Sigmoid colon (tissue), 7 donors: ENCODE results near the gene HSD17B12. TPM values are rescaled to one million over a fixed set of nuclear protein-coding genes. Genes with fewer than 3 reads are reported as not detected.

Experiments
- DNase-seq: peaks from one replicate; pipeline ENCODE4 v3.0.0-alpha.2; 2019
- H3K27ac ChIP-seq, 4 donors: fragments of 200-600 bp; sonication (generic); one replicate each; pipeline ENCODE4 v1.5.1; 2016 to 2019; ENCODE audit warnings: mild to moderate bottlenecking in 1 of 4
- H3K27me3 ChIP-seq, 3 donors: fragments of 200-600 bp; sonication (generic); one replicate each; pipeline ENCODE4 v1.5.1; 2019; ENCODE audit warnings: mild to moderate bottlenecking in 1 of 3
- H3K36me3 ChIP-seq, 4 donors: fragments of 200-600 bp; sonication (generic); one replicate each; pipeline ENCODE4 v1.5.1; 2016 to 2019
- H3K4me1 ChIP-seq, 4 donors: fragments of 200-600 bp; sonication (generic); one replicate each; pipeline ENCODE4 v1.5.1; 2017 to 2019
- H3K4me3 ChIP-seq, 4 donors: fragments of 200-600 bp; sonication (generic); one replicate each; pipeline ENCODE4 v1.5.1; 2017 to 2019; ENCODE audit warnings: mild to moderate bottlenecking in 2 of 4, moderate library complexity in 1 of 4
- H3K9me3 ChIP-seq, 4 donors: fragments of 200-600 bp in 3 of 4; sonication (generic) in 3 of 4; one replicate each; pipeline versions ENCODE4 v1.5.1 to v1.6.1; 2013 to 2019
- EP300 ChIP-seq, 4 donors: sonication (generic); formaldehyde crosslinking; IDR thresholded peaks; one replicate each; pipeline ENCODE4 v1.6.1; 2017; ENCODE audit warnings: antibody characterized with exemption in 4 of 4
- POLR2A ChIP-seq, 2 donors: fragments of 450-650 bp; IDR thresholded peaks; one replicate each; pipeline ENCODE4 v1.6.1; 2016; ENCODE audit warnings: antibody characterized with exemption in 2 of 2, mild to moderate bottlenecking in 2 of 2, moderate library complexity in 2 of 2
- POLR2AphosphoS5 ChIP-seq, 4 donors: sonication (generic); formaldehyde crosslinking; IDR thresholded peaks; one replicate each; pipeline ENCODE4 v1.6.1; 2017; ENCODE audit warnings: antibody characterized with exemption in 4 of 4
- WGBS, 2 donors: extraction: QIAGEN DNeasy Blood & Tissue Kit; methylation state at CpG; one replicate each; pipeline ENCODE4 v1.1.7; 2013; 5-methylcytosine and 5-hydroxymethylcytosine counted together
- intact Hi-C: fragments of 100-400 bp; cut with DNase I; formaldehyde crosslinking; loops from one replicate; pipeline ENCODE4 v1.15.1; 2023
- polyA plus RNA-seq, 3 donors: library from polyadenylated mRNA; stranded (reverse); fragments of 200-250 nt; gene quantifications; one replicate each; pipeline ENCODE4 v1.2.3, GENCODE V29; 2013
- total RNA-seq, 4 donors: library from RNA; depleted of rRNA; stranded (reverse); fragments of >200 nt; gene quantifications; one replicate each; pipeline ENCODE4 v1.1.0, GENCODE V29; 2016
- TF ChIP-seq, protein P1 (sequence below), 4 experiments: fragments of 450-650 bp in 3 of 4; fragments of 200-600 bp in 1 of 4; IDR thresholded peaks; one replicate each; pipeline ENCODE4 v1.5.1; 2016 to 2019; ENCODE audit warnings: antibody characterized with exemption in 4 of 4, mild to moderate bottlenecking in 3 of 4, moderate library complexity in 2 of 4
- donor health status: healthy with polysubstance abuse.
- donor health status: Bipolar disorder and iron deficiency.
- donor health status: healthy.

HSD17B12 gene
- total and polyA plus RNA-seq, 7 donors = 21.6 to 53.4 (median 34.9) TPM

DNA sequence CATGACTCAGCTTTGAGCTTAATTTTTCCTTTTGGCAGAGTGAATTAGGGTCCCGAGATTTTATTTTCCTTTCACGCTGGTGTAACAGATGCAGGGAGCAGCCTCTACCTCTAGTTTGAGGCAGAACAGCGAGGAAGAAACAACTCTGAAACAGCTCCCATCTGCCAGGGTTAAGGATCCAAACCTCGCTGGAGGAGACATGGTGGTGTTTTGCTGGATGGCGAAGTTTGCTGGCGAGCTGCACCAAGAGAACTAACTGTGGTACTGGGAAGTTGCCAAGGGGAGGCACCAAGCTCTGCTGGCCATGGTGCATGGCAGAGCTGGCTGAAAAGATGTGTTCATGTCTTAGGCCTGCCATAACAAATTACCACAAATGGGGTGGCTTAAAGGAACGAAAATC, 192.5 kb downstream of the HSD17B12 start:
- no peaks in the 10 kb centered on the region for H3K4me1 ChIP-seq
- H3K27ac ChIP-seq = no peak overlapping the region
- H3K4me3 ChIP-seq = no peak overlapping the region
- H3K27me3 ChIP-seq = peaks cover 0 to 56% (median 10%) of the 10 kb centered on the region in 3 donors
- 78 to 81% methylated on average over 7 of the region's 7 CpGs for WGBS, 2 donors
- no peaks in the 10 kb centered on the region for H3K9me3 ChIP-seq
- TF ChIP-seq POLR2A (IDR thresholded peaks at IDR 0.05) (no peak), POLR2AphosphoS5 (IDR thresholded peaks at IDR 0.05) (no peak), EP300 (IDR thresholded peaks at IDR 0.05) (no peak)
- TF ChIP-seq, protein P1, sequence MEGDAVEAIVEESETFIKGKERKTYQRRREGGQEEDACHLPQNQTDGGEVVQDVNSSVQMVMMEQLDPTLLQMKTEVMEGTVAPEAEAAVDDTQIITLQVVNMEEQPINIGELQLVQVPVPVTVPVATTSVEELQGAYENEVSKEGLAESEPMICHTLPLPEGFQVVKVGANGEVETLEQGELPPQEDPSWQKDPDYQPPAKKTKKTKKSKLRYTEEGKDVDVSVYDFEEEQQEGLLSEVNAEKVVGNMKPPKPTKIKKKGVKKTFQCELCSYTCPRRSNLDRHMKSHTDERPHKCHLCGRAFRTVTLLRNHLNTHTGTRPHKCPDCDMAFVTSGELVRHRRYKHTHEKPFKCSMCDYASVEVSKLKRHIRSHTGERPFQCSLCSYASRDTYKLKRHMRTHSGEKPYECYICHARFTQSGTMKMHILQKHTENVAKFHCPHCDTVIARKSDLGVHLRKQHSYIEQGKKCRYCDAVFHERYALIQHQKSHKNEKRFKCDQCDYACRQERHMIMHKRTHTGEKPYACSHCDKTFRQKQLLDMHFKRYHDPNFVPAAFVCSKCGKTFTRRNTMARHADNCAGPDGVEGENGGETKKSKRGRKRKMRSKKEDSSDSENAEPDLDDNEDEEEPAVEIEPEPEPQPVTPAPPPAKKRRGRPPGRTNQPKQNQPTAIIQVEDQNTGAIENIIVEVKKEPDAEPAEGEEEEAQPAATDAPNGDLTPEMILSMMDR (IDR thresholded peaks at IDR 0.05) = no peak
- H3K36me3 ChIP-seq = no peaks in the 10 kb centered on the region
- intact Hi-C loops = no loop called here
- no peak for DNase-seq

- TF ChIP-seq, protein P1 (IDR thresholded peaks at IDR 0.05) = no peak
- TF ChIP-seq POLR2A (IDR thresholded peaks at IDR 0.05) = no peak
- no peak for TF ChIP-seq EP300 (IDR thresholded peaks at IDR 0.05)
- TF ChIP-seq POLR2AphosphoS5 (IDR thresholded peaks at IDR 0.05) = no peak
- intact Hi-C loops = no loop called here
- no peak for DNase-seq
- no peak overlapping the region for H3K4me3 ChIP-seq
- H3K27me3 ChIP-seq = peaks cover 0 to 56% (median 10%) of the 10 kb centered on the region in 3 donors
- WGBS, 2 donors = 81 to 83% methylated on average over 3 of the region's 3 CpGs
- H3K4me1 ChIP-seq = no peaks in the 10 kb centered on the region
- H3K36me3 ChIP-seq = no peaks in the 10 kb centered on the region
- H3K27ac ChIP-seq = no peak overlapping the region
- no peaks in the 10 kb centered on the region for H3K9me3 ChIP-seq
These were observed 193.5 kb downstream of the HSD17B12 start for GRCh38 chr11:43874078-43874477.

- Histone ChIP-seq H3K27me3 (peaks cover 0 to 53% (median 10%) of the 10 kb centered on the region in 3 donors), H3K9me3 (no peaks in the 10 kb centered on the region), H3K4me1 (no peaks in the 10 kb centered on the region), H3K27ac (no peak overlapping the region), H3K36me3 (no peaks in the 10 kb centered on the region), H3K4me3 (no peak overlapping the region)
- TF ChIP-seq POLR2A (IDR thresholded peaks at IDR 0.05) = no peak
- TF ChIP-seq POLR2AphosphoS5 (IDR thresholded peaks at IDR 0.05) = no peak
- TF ChIP-seq, protein P1 (IDR thresholded peaks at IDR 0.05) = no peak
- no peak for TF ChIP-seq EP300 (IDR thresholded peaks at IDR 0.05)
- WGBS, 2 donors = 22 to 28% methylated on average over 1 of the region's 1 CpG
- no peak for DNase-seq
- intact Hi-C loops = no loop called here
These were observed 194.2 kb downstream of the HSD17B12 start for GRCh38 chr11:43874738-43875137.

GRCh38 chr11:43879789-43880639, 199.5 kb downstream of the HSD17B12 start:
- 26 to 43% methylated on average over 13 of the region's 13 CpGs for WGBS, 2 donors
- H3K27ac ChIP-seq = peak overlapping the region; percentile 64 to 80 (median 73)
- peak overlapping the region; percentile 65 to 89 (median 80) for H3K4me3 ChIP-seq
- H3K4me1 ChIP-seq = peaks cover 0 to 21% (median 17%) of the 10 kb centered on the region in 4 donors
- intact Hi-C loops = loop anchor here (5.0 kb wide), 1 partner anchor 238 kb away; no protein-coding TSS in a partner anchor
- H3K36me3 ChIP-seq = peaks cover 0 to 27% (median 13%) of the 10 kb centered on the region in 4 donors
- TF ChIP-seq, protein P1 (IDR thresholded peaks at IDR 0.05) = no peak
- TF ChIP-seq POLR2AphosphoS5 (IDR thresholded peaks at IDR 0.05) (no peak), POLR2A (IDR thresholded peaks at IDR 0.05) (no peak)
- no peaks in the 10 kb centered on the region for H3K9me3 ChIP-seq
- no peak for DNase-seq
- peaks cover 0 to 16% (median 8%) of the 10 kb centered on the region in 3 donors for H3K27me3 ChIP-seq
